ENCODE data around the gene NRXN3.

NRXN3 gene

DNA sequence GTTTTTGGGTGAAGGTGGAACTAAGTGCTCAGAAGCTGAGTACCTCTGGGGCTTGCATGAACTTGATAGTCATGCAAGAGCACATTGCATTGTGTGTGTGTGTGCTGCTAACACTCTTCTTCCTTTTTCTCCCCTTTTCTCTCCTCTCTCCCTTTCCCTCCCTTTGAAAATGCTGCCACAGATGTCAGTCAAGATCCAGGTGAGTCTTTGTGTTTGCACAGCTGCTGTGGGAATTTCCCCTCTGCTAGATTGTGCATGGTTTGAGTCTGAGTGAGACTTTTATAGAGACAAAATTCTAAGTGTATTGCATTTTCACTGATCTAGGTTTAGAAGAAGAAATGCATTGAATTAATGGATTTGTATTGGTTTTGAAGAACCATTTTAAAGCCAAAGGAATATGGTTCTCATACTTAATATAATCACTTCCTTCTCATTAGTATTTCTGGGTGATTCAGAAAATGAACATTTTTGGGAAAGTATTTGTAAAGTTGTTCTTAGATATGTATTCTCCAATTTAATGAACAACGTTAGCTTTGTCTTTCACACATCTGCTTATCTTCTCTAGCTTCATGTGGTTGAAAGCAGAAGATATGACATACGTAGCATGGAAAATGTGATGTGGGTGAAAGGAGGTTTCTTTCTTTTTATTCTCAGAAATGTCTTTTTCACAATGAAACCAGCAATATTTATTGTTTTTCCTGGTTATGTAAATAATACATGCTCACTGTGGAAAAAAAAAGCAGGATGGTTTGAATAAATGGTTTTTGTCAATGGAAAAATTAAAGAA, 108.5 kb downstream of the NRXN3 start:
- CTCF ChIA-PET = no interaction called here

DNA sequence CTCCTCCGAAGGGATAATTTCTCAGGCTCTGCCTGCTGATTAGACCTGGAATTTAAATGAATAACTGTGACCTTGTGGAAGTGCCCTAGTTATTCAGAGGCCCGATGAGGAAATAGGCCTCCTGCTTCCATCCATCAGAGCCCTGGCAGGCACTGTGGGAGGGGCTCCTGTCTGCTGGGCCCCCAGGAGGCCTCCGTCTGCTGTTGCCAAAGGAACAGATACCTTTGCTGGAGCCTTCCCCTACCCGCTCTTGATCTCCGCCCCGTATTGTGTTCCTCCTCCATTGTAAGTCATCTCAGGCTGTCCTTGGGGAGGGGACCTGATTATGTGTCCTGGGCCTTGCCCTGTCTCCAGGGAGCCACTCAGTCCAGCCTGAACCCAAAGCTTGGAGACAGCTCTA, 112.3 kb downstream of the NRXN3 start:
- DNase-seq (ENCODE audit: extremely low spot score) = no peak
- ChIA-PET CTCF (no interaction called here), POLR2A (no interaction called here)
- TF ChIP-seq LEF1 (IDR thresholded peaks at IDR 0.05; ENCODE audit: borderline replicate concordance) (no peak), SUZ12 (IDR thresholded peaks at IDR 0.05) (no peak), FOXK2 (IDR thresholded peaks at IDR 0.05) (no peak), ELF4 (IDR thresholded peaks at IDR 0.05) (no peak), SP1 (IDR thresholded peaks at IDR 0.05) (no peak), L3MBTL2 (conservative IDR thresholded peaks at IDR 0.05) (no peak), HDGF (IDR thresholded peaks at IDR 0.05; ENCODE audit: borderline replicate concordance) (no peak), TARDBP (IDR thresholded peaks at IDR 0.05) (no peak), FOXA1 (IDR thresholded peaks at IDR 0.05) (no peak), FOXM1 (IDR thresholded peaks at IDR 0.05; ENCODE audit: borderline replicate concordance) (no peak), BHLHE40 (IDR thresholded peaks at IDR 0.05; ENCODE audit: borderline replicate concordance) (no peak), CTBP1 (IDR thresholded peaks at IDR 0.05; ENCODE audit: borderline replicate concordance) (no peak), ARNT (IDR thresholded peaks at IDR 0.05) (no peak), NFRKB (IDR thresholded peaks at IDR 0.05) (no peak)
- TF ChIP-seq, protein P1, sequence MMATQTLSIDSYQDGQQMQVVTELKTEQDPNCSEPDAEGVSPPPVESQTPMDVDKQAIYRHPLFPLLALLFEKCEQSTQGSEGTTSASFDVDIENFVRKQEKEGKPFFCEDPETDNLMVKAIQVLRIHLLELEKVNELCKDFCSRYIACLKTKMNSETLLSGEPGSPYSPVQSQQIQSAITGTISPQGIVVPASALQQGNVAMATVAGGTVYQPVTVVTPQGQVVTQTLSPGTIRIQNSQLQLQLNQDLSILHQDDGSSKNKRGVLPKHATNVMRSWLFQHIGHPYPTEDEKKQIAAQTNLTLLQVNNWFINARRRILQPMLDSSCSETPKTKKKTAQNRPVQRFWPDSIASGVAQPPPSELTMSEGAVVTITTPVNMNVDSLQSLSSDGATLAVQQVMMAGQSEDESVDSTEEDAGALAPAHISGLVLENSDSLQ (IDR thresholded peaks at IDR 0.05) = no peak

More for the DNA sequence above, 108.5 kb downstream of the NRXN3 start:
- POLR2A ChIA-PET = no interaction called here
- TF ChIP-seq ARNT (IDR thresholded peaks at IDR 0.05) = no peak
- TF ChIP-seq TARDBP (IDR thresholded peaks at IDR 0.05) = no peak
- no peak for TF ChIP-seq FOXA1 (IDR thresholded peaks at IDR 0.05)
- no peak for TF ChIP-seq FOXM1 (IDR thresholded peaks at IDR 0.05; ENCODE audit: borderline replicate concordance)
- TF ChIP-seq ELF4 (IDR thresholded peaks at IDR 0.05) = no peak
- TF ChIP-seq NFRKB (IDR thresholded peaks at IDR 0.05) = no peak
- no peak for TF ChIP-seq L3MBTL2 (conservative IDR thresholded peaks at IDR 0.05)
- no peak for TF ChIP-seq LEF1 (IDR thresholded peaks at IDR 0.05; ENCODE audit: borderline replicate concordance)
- no peak for TF ChIP-seq CTBP1 (IDR thresholded peaks at IDR 0.05; ENCODE audit: borderline replicate concordance)
- TF ChIP-seq HDGF (IDR thresholded peaks at IDR 0.05; ENCODE audit: borderline replicate concordance) = no peak
- TF ChIP-seq, protein P1 (IDR thresholded peaks at IDR 0.05) = no peak
- TF ChIP-seq FOXK2 (IDR thresholded peaks at IDR 0.05) = no peak
- TF ChIP-seq SUZ12 (IDR thresholded peaks at IDR 0.05) = no peak
- no peak for TF ChIP-seq ZNF384 (IDR thresholded peaks at IDR 0.05)
- TF ChIP-seq SP1 (IDR thresholded peaks at IDR 0.05) = no peak
- no peak for TF ChIP-seq BHLHE40 (IDR thresholded peaks at IDR 0.05; ENCODE audit: borderline replicate concordance)
- no peak for DNase-seq (ENCODE audit: extremely low spot score)

DNA sequence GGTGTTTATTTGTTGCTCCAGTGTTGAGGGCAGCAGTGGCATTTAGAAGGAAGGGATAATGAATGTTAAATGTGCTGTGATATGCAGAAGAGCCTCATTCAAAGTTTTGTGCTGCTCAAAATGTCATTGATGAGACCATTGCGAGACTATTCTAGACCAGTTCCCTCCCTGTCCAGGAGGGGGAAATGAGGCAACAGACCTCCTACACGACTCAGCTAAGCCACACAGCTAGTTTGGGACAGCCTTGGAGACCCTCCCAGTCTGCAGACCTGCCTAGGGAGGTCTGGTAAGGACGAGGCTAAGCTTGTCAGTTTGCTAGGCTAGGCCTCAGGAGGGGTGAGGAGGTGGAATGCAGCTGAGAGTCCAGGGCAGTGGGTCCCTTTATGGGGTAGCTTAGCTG, 116.0 kb downstream of the NRXN3 start:
- ChIA-PET POLR2A (interaction anchor here (0.7 kb wide), 1 partner anchor 446 kb away, joined by 3 read pairs; no protein-coding TSS in a partner anchor), CTCF (no interaction called here)
- DNase-seq (ENCODE audit: extremely low spot score) = no peak
- TF ChIP-seq L3MBTL2 (conservative IDR thresholded peaks at IDR 0.05) (no peak), TARDBP (IDR thresholded peaks at IDR 0.05) (no peak), LEF1 (IDR thresholded peaks at IDR 0.05; ENCODE audit: borderline replicate concordance) (no peak), NFRKB (IDR thresholded peaks at IDR 0.05) (no peak), FOXK2 (IDR thresholded peaks at IDR 0.05) (no peak), ARNT (IDR thresholded peaks at IDR 0.05) (no peak), HDGF (IDR thresholded peaks at IDR 0.05; ENCODE audit: borderline replicate concordance) (no peak), FOXM1 (IDR thresholded peaks at IDR 0.05; ENCODE audit: borderline replicate concordance) (no peak), FOXA1 (IDR thresholded peaks at IDR 0.05) (no peak), ZNF384 (IDR thresholded peaks at IDR 0.05) (no peak), ELF4 (IDR thresholded peaks at IDR 0.05) (no peak), SP1 (IDR thresholded peaks at IDR 0.05) (no peak), BHLHE40 (IDR thresholded peaks at IDR 0.05; ENCODE audit: borderline replicate concordance) (no peak), SUZ12 (IDR thresholded peaks at IDR 0.05) (no peak), CTBP1 (IDR thresholded peaks at IDR 0.05; ENCODE audit: borderline replicate concordance) (no peak)
- TF ChIP-seq, protein P1 (IDR thresholded peaks at IDR 0.05) = no peak

DNA sequence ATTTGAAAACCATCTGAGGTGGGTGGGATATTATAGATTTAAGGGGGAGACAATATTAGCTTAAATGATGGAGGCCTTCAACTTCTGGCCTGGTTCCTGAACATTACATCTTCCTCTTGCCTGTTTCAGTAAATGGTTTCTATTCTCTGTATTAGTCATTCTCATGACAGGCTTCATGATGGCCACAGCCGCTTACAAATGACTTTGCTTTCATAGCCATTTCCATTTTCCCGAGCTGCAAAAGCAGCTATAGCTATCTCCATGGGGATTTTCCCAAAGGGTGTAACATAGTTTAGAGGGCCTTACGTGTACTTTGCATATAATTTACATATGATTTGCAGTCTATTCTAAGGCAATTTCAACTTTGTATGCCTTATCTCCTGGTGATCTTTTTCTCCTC, 121.8 kb downstream of the NRXN3 start:
- ChIA-PET POLR2A (no interaction called here), CTCF (no interaction called here)
- TF ChIP-seq FOXK2 (IDR thresholded peaks at IDR 0.05) (no peak), NFRKB (IDR thresholded peaks at IDR 0.05) (no peak), FOXM1 (IDR thresholded peaks at IDR 0.05; ENCODE audit: borderline replicate concordance) (no peak), SUZ12 (IDR thresholded peaks at IDR 0.05) (no peak), L3MBTL2 (conservative IDR thresholded peaks at IDR 0.05) (no peak), BHLHE40 (IDR thresholded peaks at IDR 0.05; ENCODE audit: borderline replicate concordance) (no peak), LEF1 (IDR thresholded peaks at IDR 0.05; ENCODE audit: borderline replicate concordance) (no peak), HDGF (IDR thresholded peaks at IDR 0.05; ENCODE audit: borderline replicate concordance) (no peak), ARNT (IDR thresholded peaks at IDR 0.05) (no peak), CTBP1 (IDR thresholded peaks at IDR 0.05; ENCODE audit: borderline replicate concordance) (no peak), SP1 (IDR thresholded peaks at IDR 0.05) (no peak), ZNF384 (IDR thresholded peaks at IDR 0.05) (no peak), FOXA1 (IDR thresholded peaks at IDR 0.05) (no peak)
- TF ChIP-seq, protein P1 (IDR thresholded peaks at IDR 0.05) = no peak
- DNase-seq (ENCODE audit: extremely low spot score) = no peak

DNA sequence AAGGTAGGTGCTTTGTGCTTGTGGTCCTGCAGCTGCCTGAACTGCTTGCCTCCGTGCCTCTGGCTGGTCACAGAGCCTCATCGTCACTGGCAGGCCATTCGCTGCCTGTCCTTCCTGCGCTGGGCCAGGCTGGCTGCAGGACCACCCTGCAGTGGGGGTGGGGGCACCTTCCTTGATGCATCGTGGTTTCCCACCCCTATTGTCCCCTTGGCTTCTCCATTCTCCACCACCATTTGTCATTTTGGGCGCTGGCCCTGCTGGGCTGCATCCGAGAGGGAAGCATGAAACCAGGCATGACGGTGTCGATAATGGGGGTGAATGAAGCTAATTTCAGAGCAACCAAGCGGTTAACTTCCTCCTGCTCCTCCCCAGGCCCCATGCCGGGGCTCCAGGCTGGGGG, 127.7 kb downstream of the NRXN3 start:
- no peak for DNase-seq (ENCODE audit: extremely low spot score)
- ChIA-PET POLR2A (no interaction called here), CTCF (interaction anchor here (0.8 kb wide), 1 partner anchor 8 kb away, joined by 4 read pairs; no protein-coding TSS in a partner anchor)
- TF ChIP-seq SP1 (IDR thresholded peaks at IDR 0.05) = no peak
- no peak for TF ChIP-seq CTBP1 (IDR thresholded peaks at IDR 0.05; ENCODE audit: borderline replicate concordance)
- TF ChIP-seq HDGF (IDR thresholded peaks at IDR 0.05; ENCODE audit: borderline replicate concordance) = no peak
- no peak for TF ChIP-seq ELF4 (IDR thresholded peaks at IDR 0.05)
- TF ChIP-seq L3MBTL2 (conservative IDR thresholded peaks at IDR 0.05) = no peak
- TF ChIP-seq, protein P1 (IDR thresholded peaks at IDR 0.05) = no peak

Measured in HEK293T (cell line).